Karpas-422 (cell line): ENCODE measurements around the gene ABHD14A. TPM values are rescaled to one million over a fixed set of nuclear protein-coding genes. Genes with fewer than 3 reads are reported as not detected.

Source experiments
- DNase-seq: peaks from one replicate; pipeline ENCODE4 v3.0.0-alpha.2; 2015
- H2AFZ ChIP-seq: fragments of 200-600 bp; sonication (generic); 2 replicates; pipeline ENCODE4 v1.6.1; 2014; ENCODE audit warnings: antibody characterized with exemption, low read length, mixed read lengths
- H3K27ac ChIP-seq: fragments of 200-600 bp; sonication (generic); 2 replicates; pipeline ENCODE4 v1.5.1; 2014; ENCODE audit warnings: mild to moderate bottlenecking, low read length, moderate library complexity
- H3K27me3 ChIP-seq: fragments of 200-600 bp; sonication (generic); 2 replicates; pipeline ENCODE4 v1.6.1; 2014; ENCODE audit warnings: low read length, mixed read lengths
- H3K36me3 ChIP-seq: fragments of 200-600 bp; sonication (generic); 2 replicates; pipeline ENCODE4 v1.6.1; 2014; ENCODE audit warnings: low read length, mixed read lengths; ENCODE audit not compliant: insufficient read depth
- H3K4me1 ChIP-seq: fragments of 200-600 bp; sonication (generic); 2 replicates; pipeline ENCODE4 v1.6.1; 2014; ENCODE audit warnings: mild to moderate bottlenecking, low read length, mixed read lengths
- H3K4me2 ChIP-seq: fragments of 200-600 bp; sonication (generic); 2 replicates; pipeline ENCODE4 v1.6.1; 2014; ENCODE audit warnings: low read length, low read depth, mild to moderate bottlenecking; ENCODE audit not compliant: poor library complexity, severe bottlenecking
- H3K4me3 ChIP-seq: fragments of 200-600 bp; sonication (generic); 2 replicates; pipeline ENCODE4 v1.5.1; 2014; ENCODE audit warnings: mild to moderate bottlenecking, antibody characterized with exemption, low read length, mixed read lengths
- H3K79me2 ChIP-seq: fragments of 200-600 bp; sonication (generic); 2 replicates; pipeline ENCODE4 v1.6.1; 2014; ENCODE audit warnings: mild to moderate bottlenecking, low read length, mixed read lengths
- H3K9ac ChIP-seq: fragments of 200-600 bp; sonication (generic); 2 replicates; pipeline ENCODE4 v1.6.0; 2014; ENCODE audit warnings: low read length
- H3K9me2 ChIP-seq: fragments of 200-600 bp; sonication (generic), shearing (Covaris generic); replicated peaks from 2 replicates; pipeline ENCODE4 v1.6.0; 2014; ENCODE audit warnings: mild to moderate bottlenecking, low read length, moderate library complexity; ENCODE audit not compliant: insufficient read depth
- H3K9me3 ChIP-seq: fragments of 300-700, 200-600 bp; sonication (generic); 2 replicates; pipeline ENCODE4 v1.6.1; 2014; ENCODE audit warnings: low read length, mixed read lengths
- H4K20me1 ChIP-seq: fragments of 200-600 bp; sonication (generic); 2 replicates; pipeline ENCODE4 v1.6.1; 2014; ENCODE audit warnings: mild to moderate bottlenecking, antibody characterized with exemption, low read length, low read depth; ENCODE audit not compliant: insufficient read depth
- total RNA-seq: library from RNA; depleted of rRNA; stranded (reverse); fragments of >200 nt; shearing (Covaris generic); gene quantifications from 2 replicates; pipeline ENCODE4 v1.2.3, GENCODE V29; 2014; ENCODE audit warnings: low replicate concordance

ABHD14A gene
- total RNA-seq, 1 experiment from 2014 or later: 36.9 TPM

- Histone ChIP-seq H3K36me3 (no peaks in the 10 kb centered on the region), H3K4me1 (no peaks in the 10 kb centered on the region), H3K27me3 (no peaks in the 10 kb centered on the region), H3K9me2 (no peaks in the 10 kb centered on the region), H3K4me3 (no peak overlapping the region), H3K4me2 (no peak overlapping the region), H3K9ac (no peak overlapping the region), H3K79me2 (no peaks in the 10 kb centered on the region), H3K9me3 (no peaks in the 10 kb centered on the region), H3K27ac (no peak overlapping the region), H4K20me1 (peaks cover 11% of the 10 kb centered on the region), H2AFZ (no peak overlapping the region)
- no peak for DNase-seq
Observed at GRCh38 chr3:51958603-51959521, 16.0 kb upstream of the ABHD14A start.

GRCh38 chr3:51959651-51960050 is 15.2 kb upstream of the ABHD14A start:
- H3K36me3 ChIP-seq: no peaks in the 10 kb centered on the region
- no peaks in the 10 kb centered on the region for H3K79me2 ChIP-seq
- H4K20me1 ChIP-seq: peaks cover 11% of the 10 kb centered on the region

GRCh38 chr3:51960386-51960785 is 14.5 kb upstream of the ABHD14A start:
- Histone ChIP-seq H3K4me2 (no peak overlapping the region), H3K9ac (no peak overlapping the region), H3K9me2 (no peaks in the 10 kb centered on the region), H3K27me3 (no peaks in the 10 kb centered on the region), H3K36me3 (no peaks in the 10 kb centered on the region), H2AFZ (no peak overlapping the region), H3K4me3 (no peak overlapping the region), H3K4me1 (no peaks in the 10 kb centered on the region), H3K9me3 (no peaks in the 10 kb centered on the region), H3K27ac (no peak overlapping the region), H3K79me2 (no peaks in the 10 kb centered on the region), H4K20me1 (peaks cover 11% of the 10 kb centered on the region)
- no peak for DNase-seq

More at GRCh38 chr3:51959651-51960050, 15.2 kb upstream of the ABHD14A start:
- no peak overlapping the region for H3K4me2 ChIP-seq
- no peak overlapping the region for H3K27ac ChIP-seq
- H3K9me3 ChIP-seq: no peaks in the 10 kb centered on the region
- DNase-seq: no peak
- H3K4me1 ChIP-seq: no peaks in the 10 kb centered on the region
- H3K4me3 ChIP-seq: no peak overlapping the region
- H3K27me3 ChIP-seq: no peaks in the 10 kb centered on the region
- no peak overlapping the region for H3K9ac ChIP-seq
- no peaks in the 10 kb centered on the region for H3K9me2 ChIP-seq
- no peak overlapping the region for H2AFZ ChIP-seq

DNA sequence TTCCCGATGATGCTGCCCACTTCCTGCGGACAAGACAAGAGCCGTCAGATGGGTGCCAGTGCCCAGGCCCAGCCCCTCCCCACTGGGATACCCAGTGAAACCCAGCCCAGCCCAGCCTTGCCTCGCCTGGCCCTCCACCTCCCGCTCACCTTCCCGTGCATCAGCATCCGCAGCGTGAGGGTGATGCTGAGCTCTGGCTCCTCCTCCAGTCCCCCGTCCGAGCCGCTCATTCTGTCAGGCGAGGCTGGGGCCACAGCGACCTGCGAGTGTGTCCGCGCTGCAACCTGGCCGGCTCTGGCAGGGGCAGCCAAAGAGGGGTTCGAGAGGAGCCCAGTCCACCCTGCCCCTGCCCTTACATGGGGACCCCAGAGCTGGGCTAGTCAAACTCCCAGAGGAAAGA is 13.9 kb upstream of the ABHD14A start:
- H3K36me3 ChIP-seq: no peaks in the 10 kb centered on the region
- peaks cover 2% of the 10 kb centered on the region for H3K4me1 ChIP-seq
- no peak for DNase-seq
- no peaks in the 10 kb centered on the region for H3K79me2 ChIP-seq
- no peaks in the 10 kb centered on the region for H3K9me3 ChIP-seq
- H3K4me3 ChIP-seq: no peak overlapping the region
- no peak overlapping the region for H2AFZ ChIP-seq
- no peak overlapping the region for H3K4me2 ChIP-seq
- no peak overlapping the region for H3K9ac ChIP-seq
- no peak overlapping the region for H3K27ac ChIP-seq
- H4K20me1 ChIP-seq: peaks cover 11% of the 10 kb centered on the region
- H3K27me3 ChIP-seq: no peaks in the 10 kb centered on the region
- H3K9me2 ChIP-seq: no peaks in the 10 kb centered on the region

GRCh38 chr3:51961602-51962569 is 13.0 kb upstream of the ABHD14A start:
- Histone ChIP-seq H3K36me3 (no peaks in the 10 kb centered on the region), H3K9me2 (no peaks in the 10 kb centered on the region), H3K79me2 (no peaks in the 10 kb centered on the region), H2AFZ (no peak overlapping the region), H3K4me2 (no peak overlapping the region), H3K27me3 (no peaks in the 10 kb centered on the region), H3K9me3 (no peaks in the 10 kb centered on the region), H3K4me3 (no peak overlapping the region), H4K20me1 (peaks cover 11% of the 10 kb centered on the region), H3K9ac (no peak overlapping the region), H3K4me1 (peaks cover 10% of the 10 kb centered on the region), H3K27ac (no peak overlapping the region)
- no peak for DNase-seq

GRCh38 chr3:51962854-51963530 is 11.9 kb upstream of the ABHD14A start:
- Histone ChIP-seq H3K36me3 (no peaks in the 10 kb centered on the region), H3K9me2 (no peaks in the 10 kb centered on the region), H3K4me2 (no peak overlapping the region), H3K9me3 (no peaks in the 10 kb centered on the region), H3K27ac (no peak overlapping the region), H4K20me1 (peaks cover 11% of the 10 kb centered on the region), H3K4me1 (peaks cover 14% of the 10 kb centered on the region), H3K27me3 (no peaks in the 10 kb centered on the region), H3K4me3 (no peak overlapping the region), H3K9ac (no peak overlapping the region), H2AFZ (no peak overlapping the region), H3K79me2 (no peaks in the 10 kb centered on the region)
- no peak for DNase-seq

GRCh38 chr3:51963951-51964451 is 10.9 kb upstream of the ABHD14A start:
- Histone ChIP-seq H2AFZ (no peak overlapping the region), H3K4me1 (peaks cover 24% of the 10 kb centered on the region), H3K27ac (no peak overlapping the region), H3K9me2 (no peaks in the 10 kb centered on the region), H4K20me1 (peaks cover 11% of the 10 kb centered on the region), H3K79me2 (no peaks in the 10 kb centered on the region), H3K36me3 (no peaks in the 10 kb centered on the region), H3K9ac (no peak overlapping the region), H3K9me3 (no peaks in the 10 kb centered on the region), H3K4me2 (no peak overlapping the region), H3K27me3 (no peaks in the 10 kb centered on the region), H3K4me3 (no peak overlapping the region)
- no peak for DNase-seq
